Measurements from ENCODE around the gene RAP1GAP2. TPM values are rescaled to one million over a fixed set of nuclear protein-coding genes. Genes with fewer than 3 reads are reported as not detected.

The RAP1GAP2 gene
- total and polyA plus RNA-seq, 2 of the 8 experiments (the other 6 are each of a cell fraction or from before 2014, with no cell fraction given) = 24.0 to 63.8 TPM

DNA sequence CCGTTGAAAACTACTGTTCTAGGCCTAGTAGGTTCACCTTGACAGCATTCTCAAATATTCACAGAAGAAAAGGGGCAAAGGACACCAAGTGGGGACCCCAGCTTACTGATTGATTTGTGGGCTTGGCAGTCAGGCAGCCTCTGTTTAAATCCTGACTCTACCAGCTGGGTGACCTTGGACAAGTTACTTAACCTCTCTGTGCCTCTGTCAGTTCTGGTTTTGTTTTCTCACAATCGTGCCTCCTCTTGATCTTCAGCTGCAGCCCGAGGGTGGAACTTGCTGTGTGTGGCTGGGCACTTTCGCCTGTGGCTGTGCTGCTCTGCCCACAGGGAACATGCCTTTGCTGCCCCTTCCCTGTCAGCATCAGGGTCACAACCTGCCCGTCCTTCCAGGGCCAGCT, 17.8 kb downstream of the RAP1GAP2 start:
- H2BK120ac ChIP-seq (replicated peaks; ENCODE audit: low read depth, low read length) = no peak overlapping the region
- H3K27ac ChIP-seq (ENCODE audit: low read depth, low read length) = no peak overlapping the region
- no peaks in the 10 kb centered on the region for H3K23me2 ChIP-seq (ENCODE audit: low read depth, low read length)
- no peaks in the 10 kb centered on the region for H3K9me3 ChIP-seq (ENCODE audit: insufficient read depth in 2 of 2, low read depth in 1 of 2, low read length in 1 of 2)
- H3K4me3 ChIP-seq (ENCODE audit: extremely low read depth in 1 of 4, insufficient read depth in 2 of 4, low read depth in 3 of 4, low read length in 4 of 4) = no peak overlapping the region
- H4K20me1 ChIP-seq (replicated peaks in 1 of 2; ENCODE audit: control insufficient read depth in 1 of 2, insufficient read depth in 2 of 2, low read length in 2 of 2) = no peaks in the 10 kb centered on the region
- H3K9ac ChIP-seq (replicated peaks in 1 of 4; ENCODE audit: extremely low read depth in 1 of 4, low read depth in 3 of 4, low read length in 3 of 4) = no peak overlapping the region
- DNase-seq (ENCODE audit: low read depth in 1 of 2, low spot score in 2 of 2) (no peak), FAIRE-seq (no peak)
- no peak overlapping the region for H3K56ac ChIP-seq (replicated peaks; ENCODE audit: insufficient read length, low read depth, low read length)
- no peak overlapping the region for H2BK5ac ChIP-seq (ENCODE audit: low read depth, low read length)
- TF ChIP-seq TEAD4 (IDR thresholded peaks at IDR 0.05; ENCODE audit: low read depth, low read length) (no peak), KDM1A (IDR thresholded peaks at IDR 0.05; ENCODE audit: borderline replicate concordance, low read length) (peak; percentile 28; the same call in 1 of the 2 replicates)
- no peaks in the 10 kb centered on the region for H3K79me1 ChIP-seq (ENCODE audit: low read depth, low read length)
- H3K4me2 ChIP-seq (ENCODE audit: insufficient read depth in 1 of 2, low read depth in 2 of 2, low read length in 2 of 2) = no peak overlapping the region
- H3K14ac ChIP-seq (ENCODE audit: insufficient read length) = no peak overlapping the region
- no peaks in the 10 kb centered on the region for H3K27me3 ChIP-seq (replicated peaks in 1 of 4; ENCODE audit: control insufficient read depth in 3 of 4, extremely low read depth in 1 of 4, insufficient read depth in 3 of 4, low read length in 3 of 4)
- no peak overlapping the region for H3K4ac ChIP-seq (replicated peaks; ENCODE audit: insufficient read length, low read depth, low read length)
- POLR2A ChIA-PET (ENCODE audit: partially characterized antibody) = no interaction called here
- no peak overlapping the region for H3K23ac ChIP-seq (ENCODE audit: insufficient read length)
- H3K36me3 ChIP-seq (ENCODE audit: control insufficient read depth in 2 of 4, insufficient read depth in 4 of 4, low read length in 3 of 4) = no peaks in the 10 kb centered on the region
- no peak overlapping the region for H3K18ac ChIP-seq (ENCODE audit: extremely low read depth, low read length)
- 90% methylated on average over 5 of the region's 5 CpGs; no CpG with 5 or more reads in 1 of the 2 experiments for whole genome bisulfite sequencing, 2 experiments (ENCODE audit: extremely low coverage in 1 of 2, insufficient coverage in 1 of 2, insufficient read length in 1 of 2, insufficient replicate concordance in 2 of 2, low coverage in 1 of 2, low lambda C conversion rate in 2 of 2, missing lambda C conversion rate in 1 of 2)
- H2BK20ac ChIP-seq (ENCODE audit: low read length) = no peak overlapping the region
- peak overlapping the region; percentile 95; the same call in 1 of the 2 replicates for H2AK5ac ChIP-seq (ENCODE audit: low read depth, low read length)
- no peak overlapping the region for H2BK15ac ChIP-seq (ENCODE audit: low read length)
- H2BK12ac ChIP-seq (ENCODE audit: low read depth, low read length) = peak overlapping the region; percentile 60; the same call in 1 of the 2 replicates
- H4K5ac ChIP-seq (ENCODE audit: insufficient read length, low read depth, low read length) = peak overlapping the region; percentile 18
- H3K4me1 ChIP-seq (replicated peaks in 1 of 4; ENCODE audit: control insufficient read depth in 3 of 4, insufficient read depth in 4 of 4, low read length in 3 of 4) = peaks cover 0 to 13% (median 4%) of the 10 kb centered on the region in 4 experiments; a peak in 6 of 7 replicates
- peak overlapping the region; percentile 39; the same call in 1 of the 2 replicates for H4K8ac ChIP-seq (ENCODE audit: extremely low read depth, insufficient read depth, low read length)
- no peak overlapping the region for H2AFZ ChIP-seq (ENCODE audit: low read length)
- H4K91ac ChIP-seq (replicated peaks; ENCODE audit: insufficient read length, low read length) = no peak overlapping the region
- no peaks in the 10 kb centered on the region for H3K79me2 ChIP-seq (ENCODE audit: control insufficient read depth in 1 of 2, insufficient read depth in 2 of 2, low read length in 2 of 2)
- CTCF ChIA-PET (ENCODE audit: partially characterized antibody) = interaction anchor here (0.8 to 2.6 kb wide), 6 partner anchors 12 to 199 kb away, joined by 3 to 13 read pairs (median 6); no protein-coding TSS in a partner anchor
